PC-9 (cell line): ENCODE results near the gene VAC14.

ENCODE experiments used
- EZH2 ChIP-seq: fragments of 200-600 bp; sonication (generic); IDR thresholded peaks from 2 replicates; pipeline ENCODE4 v1.8.0; 2017; ENCODE audit warnings: antibody characterized with exemption, low read depth
- TF ChIP-seq, protein P1 (sequence below): fragments of 200-600 bp; sonication (generic); conservative IDR thresholded peaks from 2 replicates; pipeline ENCODE4 v1.6.1; 2017; ENCODE audit warnings: mixed run types, antibody characterized with exemption, mild to moderate bottlenecking, moderate library complexity

DNA sequence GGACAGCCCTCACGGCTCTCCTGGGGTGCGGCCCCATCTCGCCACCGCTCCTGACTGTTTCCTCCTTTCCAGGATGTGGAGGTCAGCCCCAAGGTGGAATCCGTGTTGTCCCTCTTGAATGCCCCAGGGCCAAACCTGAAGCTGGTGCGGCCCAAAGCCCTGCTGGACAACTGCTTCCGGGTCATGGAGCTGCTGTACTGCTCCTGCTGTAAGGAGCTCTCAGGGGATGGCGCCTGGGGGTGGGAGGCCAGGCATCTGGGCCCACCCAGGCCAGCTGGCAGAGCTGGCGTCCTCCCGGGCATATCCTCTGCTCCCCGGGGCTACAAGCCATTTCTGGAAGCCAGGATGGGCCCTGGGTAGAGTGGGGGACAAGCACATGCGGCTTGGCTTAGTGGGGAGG, 141.4 kb downstream of the VAC14 start:
- TF ChIP-seq EZH2, result no peak
- TF ChIP-seq, protein P1, sequence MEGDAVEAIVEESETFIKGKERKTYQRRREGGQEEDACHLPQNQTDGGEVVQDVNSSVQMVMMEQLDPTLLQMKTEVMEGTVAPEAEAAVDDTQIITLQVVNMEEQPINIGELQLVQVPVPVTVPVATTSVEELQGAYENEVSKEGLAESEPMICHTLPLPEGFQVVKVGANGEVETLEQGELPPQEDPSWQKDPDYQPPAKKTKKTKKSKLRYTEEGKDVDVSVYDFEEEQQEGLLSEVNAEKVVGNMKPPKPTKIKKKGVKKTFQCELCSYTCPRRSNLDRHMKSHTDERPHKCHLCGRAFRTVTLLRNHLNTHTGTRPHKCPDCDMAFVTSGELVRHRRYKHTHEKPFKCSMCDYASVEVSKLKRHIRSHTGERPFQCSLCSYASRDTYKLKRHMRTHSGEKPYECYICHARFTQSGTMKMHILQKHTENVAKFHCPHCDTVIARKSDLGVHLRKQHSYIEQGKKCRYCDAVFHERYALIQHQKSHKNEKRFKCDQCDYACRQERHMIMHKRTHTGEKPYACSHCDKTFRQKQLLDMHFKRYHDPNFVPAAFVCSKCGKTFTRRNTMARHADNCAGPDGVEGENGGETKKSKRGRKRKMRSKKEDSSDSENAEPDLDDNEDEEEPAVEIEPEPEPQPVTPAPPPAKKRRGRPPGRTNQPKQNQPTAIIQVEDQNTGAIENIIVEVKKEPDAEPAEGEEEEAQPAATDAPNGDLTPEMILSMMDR, result no peak
